Lower leg skin (tissue), 3 donors: ENCODE data around the gene PALLD.

Source experiments
- CTCF ChIP-seq, 3 donors: fragments of 450-650 bp; IDR thresholded peaks; one replicate each; pipeline ENCODE4 v1.5.1; 2016; ENCODE audit warnings: antibody characterized with exemption in 3 of 3, mild to moderate bottlenecking in 3 of 3, moderate library complexity in 2 of 3
- POLR2A ChIP-seq, 2 donors: fragments of 450-650 bp; IDR thresholded peaks; one replicate each; pipeline ENCODE4 v1.6.1; 2016 to 2017; ENCODE audit warnings: antibody characterized with exemption in 2 of 2, mild to moderate bottlenecking in 1 of 2, moderate library complexity in 1 of 2

DNA sequence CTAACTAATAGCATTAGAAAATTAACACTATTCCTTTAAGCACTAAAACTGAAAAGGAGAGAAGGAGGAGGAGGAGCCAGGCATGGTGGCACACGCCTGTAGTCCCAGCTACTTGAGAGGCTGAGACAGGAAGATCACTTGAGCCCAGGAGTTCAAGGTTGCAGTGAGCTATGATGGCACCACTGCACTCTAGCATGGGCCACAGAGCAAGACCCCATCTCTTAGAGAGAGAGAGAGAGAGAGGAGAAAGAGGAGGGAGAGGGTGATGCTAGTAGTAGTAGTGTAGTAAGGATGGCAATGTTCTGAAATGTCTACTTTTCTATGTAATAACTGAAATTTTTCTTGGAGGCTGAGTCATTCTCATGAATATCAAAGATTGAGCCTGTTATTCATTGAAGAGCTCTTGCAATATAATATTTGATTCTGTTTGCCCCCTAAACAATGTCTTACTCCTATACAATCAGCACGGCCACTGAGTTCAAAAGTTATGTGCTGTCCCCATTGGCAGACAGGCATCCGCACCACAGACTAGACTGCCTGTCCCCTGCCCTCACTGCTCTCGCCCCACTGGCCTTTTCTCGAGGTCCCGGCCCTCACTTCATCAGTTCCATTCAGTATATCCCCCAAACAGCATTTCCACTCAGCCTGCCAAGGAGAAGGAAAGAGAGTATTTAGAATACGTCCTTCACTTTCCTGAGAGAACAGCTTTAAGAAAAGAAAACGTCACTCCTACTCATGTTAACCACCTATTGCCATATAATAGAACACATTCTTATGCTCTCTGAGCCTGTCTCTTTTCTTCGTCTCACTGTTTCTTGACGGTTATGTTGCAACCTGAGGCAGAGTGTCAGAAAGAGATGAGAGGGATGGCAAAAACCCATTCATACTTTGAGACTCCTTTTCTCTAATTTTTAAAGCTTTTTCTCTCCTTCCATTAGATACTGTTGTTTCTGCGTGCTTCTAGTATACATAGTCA, 238.1 kb downstream of the PALLD start:
- TF ChIP-seq POLR2A (IDR thresholded peaks at IDR 0.05) (no peak), CTCF (IDR thresholded peaks at IDR 0.05) (no peak)
